Measurements from ENCODE around the gene FFAR3. TPM values are rescaled to one million over a fixed set of nuclear protein-coding genes. Genes with fewer than 3 reads are reported as not detected.

The FFAR3 gene
- total and polyA plus RNA-seq, 2 of the 13 experiments (the other 11 are each of a cell fraction or from before 2014, with no cell fraction given) = not detected

DNA sequence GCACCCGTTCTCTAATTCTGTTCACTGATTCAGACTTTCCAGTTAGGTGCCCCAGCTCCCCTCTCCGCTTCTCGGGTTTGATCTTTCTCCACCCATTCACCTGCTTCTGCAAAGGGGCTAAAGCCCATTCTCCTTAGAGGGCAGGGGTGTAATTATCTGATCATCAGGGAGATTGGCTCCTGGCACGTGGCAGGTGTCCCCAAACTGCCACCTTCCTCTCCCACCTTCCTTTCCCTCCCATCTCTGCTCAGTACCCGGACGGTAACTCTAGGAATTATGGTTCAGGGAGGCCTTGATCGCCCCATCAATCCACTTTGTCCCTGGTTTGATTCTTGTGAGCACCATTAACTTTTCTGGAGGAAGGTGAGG is 10.3 kb upstream of the FFAR3 start (continued):
- TF ChIP-seq, protein P1, sequence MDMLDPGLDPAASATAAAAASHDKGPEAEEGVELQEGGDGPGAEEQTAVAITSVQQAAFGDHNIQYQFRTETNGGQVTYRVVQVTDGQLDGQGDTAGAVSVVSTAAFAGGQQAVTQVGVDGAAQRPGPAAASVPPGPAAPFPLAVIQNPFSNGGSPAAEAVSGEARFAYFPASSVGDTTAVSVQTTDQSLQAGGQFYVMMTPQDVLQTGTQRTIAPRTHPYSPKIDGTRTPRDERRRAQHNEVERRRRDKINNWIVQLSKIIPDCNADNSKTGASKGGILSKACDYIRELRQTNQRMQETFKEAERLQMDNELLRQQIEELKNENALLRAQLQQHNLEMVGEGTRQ (IDR thresholded peaks at IDR 0.05; ENCODE audit: low read depth, low read length) = no peak
- TF ChIP-seq, protein P1 (CRISPR knock-in tag; IDR thresholded peaks at IDR 0.05; ENCODE audit: borderline replicate concordance) = no peak
- TF ChIP-seq PAX8 (CRISPR knock-in tag; IDR thresholded peaks at IDR 0.05; ENCODE audit: borderline replicate concordance) = no peak
- no peak for TF ChIP-seq ZSCAN25 (CRISPR knock-in tag; IDR thresholded peaks at IDR 0.05)
- no peak for TF ChIP-seq FOXM1 (CRISPR knock-in tag; IDR thresholded peaks at IDR 0.05)
- no peak for TF ChIP-seq PHB2 (IDR thresholded peaks at IDR 0.05; ENCODE audit: partially characterized antibody)

DNA sequence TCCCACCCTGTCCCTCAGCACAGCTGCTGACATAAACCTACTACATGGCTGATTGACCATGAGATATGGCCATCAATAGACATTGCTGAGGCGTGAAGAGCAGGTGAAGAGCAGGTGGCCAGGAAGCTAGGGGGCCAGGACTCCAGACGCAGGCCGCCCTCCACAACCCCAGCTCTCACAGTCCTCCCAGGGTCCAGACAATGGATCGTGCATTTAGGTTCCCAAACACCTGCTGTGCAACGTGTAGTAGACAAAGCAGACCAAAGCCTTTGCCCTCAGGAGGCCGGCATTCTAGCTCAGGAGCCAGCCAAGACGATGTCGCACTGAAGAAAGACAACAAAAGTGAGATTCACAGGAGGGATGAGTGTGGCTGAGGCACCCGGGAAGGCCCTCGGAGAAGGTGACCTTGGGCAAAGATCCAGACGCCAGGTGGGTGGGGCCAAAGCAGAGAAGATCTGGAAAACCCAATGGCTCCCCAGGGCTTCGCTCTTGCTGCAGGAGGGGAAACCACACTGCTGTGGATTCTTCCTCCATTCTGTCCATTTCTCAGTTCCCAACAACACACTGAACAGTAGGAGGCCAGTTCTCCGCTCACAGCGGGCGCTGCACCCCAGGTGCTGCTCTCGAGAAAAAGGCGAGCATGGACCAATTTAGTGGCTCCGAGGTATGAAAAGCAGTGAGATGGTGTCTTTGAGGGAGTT is 9.2 kb upstream of the FFAR3 start:
- ATAC-seq (no peak), FAIRE-seq (no peak), DNase-seq (ENCODE audit: low spot score) (no peak)
- intact Hi-C loops (cut with micrococcal nuclease; ENCODE audit: unreplicated experiment) = no loop called here
- Histone ChIP-seq H2AFZ (ENCODE audit: low read length) (no peak overlapping the region), H3K36me3 (replicated peaks in 1 of 2; ENCODE audit: control insufficient read depth in 1 of 2, insufficient read depth in 2 of 2, low read length in 2 of 2) (no peaks in the 10 kb centered on the region), H3K79me2 (ENCODE audit: insufficient read depth, low read length) (no peaks in the 10 kb centered on the region), H3K9me3 (ENCODE audit: low read length) (no peaks in the 10 kb centered on the region), H3K4me3 (replicated peaks in 1 of 3; ENCODE audit: insufficient read depth in 1 of 3, low read depth in 2 of 3, low read length in 3 of 3) (no peak overlapping the region), H3K4me1 (ENCODE audit: insufficient read depth, low read length) (peaks cover 53% of the 10 kb centered on the region), H4K20me1 (ENCODE audit: insufficient read depth, low read length) (no peaks in the 10 kb centered on the region), H3K4me2 (ENCODE audit: low read depth, low read length) (no peak overlapping the region), H3K27me3 (ENCODE audit: control insufficient read depth in 1 of 2, insufficient read depth in 2 of 2, low read length in 2 of 2) (0 out of 5 replicates have a peak, but pooled peaks cover 0 to 1% of the 10 kb centered on the region in 2 experiments), H3K27ac (ENCODE audit: extremely low read length, insufficient read depth, low read length) (no peak overlapping the region), H3K9ac (ENCODE audit: insufficient read depth, low read depth, low read length) (no peak overlapping the region)
- TF ChIP-seq, protein P1 (IDR thresholded peaks at IDR 0.05; ENCODE audit: low read depth, low read length) = no peak
- TF ChIP-seq, protein P1 (CRISPR knock-in tag; IDR thresholded peaks at IDR 0.05; ENCODE audit: borderline replicate concordance) = no peak
- TF ChIP-seq, protein P2, sequence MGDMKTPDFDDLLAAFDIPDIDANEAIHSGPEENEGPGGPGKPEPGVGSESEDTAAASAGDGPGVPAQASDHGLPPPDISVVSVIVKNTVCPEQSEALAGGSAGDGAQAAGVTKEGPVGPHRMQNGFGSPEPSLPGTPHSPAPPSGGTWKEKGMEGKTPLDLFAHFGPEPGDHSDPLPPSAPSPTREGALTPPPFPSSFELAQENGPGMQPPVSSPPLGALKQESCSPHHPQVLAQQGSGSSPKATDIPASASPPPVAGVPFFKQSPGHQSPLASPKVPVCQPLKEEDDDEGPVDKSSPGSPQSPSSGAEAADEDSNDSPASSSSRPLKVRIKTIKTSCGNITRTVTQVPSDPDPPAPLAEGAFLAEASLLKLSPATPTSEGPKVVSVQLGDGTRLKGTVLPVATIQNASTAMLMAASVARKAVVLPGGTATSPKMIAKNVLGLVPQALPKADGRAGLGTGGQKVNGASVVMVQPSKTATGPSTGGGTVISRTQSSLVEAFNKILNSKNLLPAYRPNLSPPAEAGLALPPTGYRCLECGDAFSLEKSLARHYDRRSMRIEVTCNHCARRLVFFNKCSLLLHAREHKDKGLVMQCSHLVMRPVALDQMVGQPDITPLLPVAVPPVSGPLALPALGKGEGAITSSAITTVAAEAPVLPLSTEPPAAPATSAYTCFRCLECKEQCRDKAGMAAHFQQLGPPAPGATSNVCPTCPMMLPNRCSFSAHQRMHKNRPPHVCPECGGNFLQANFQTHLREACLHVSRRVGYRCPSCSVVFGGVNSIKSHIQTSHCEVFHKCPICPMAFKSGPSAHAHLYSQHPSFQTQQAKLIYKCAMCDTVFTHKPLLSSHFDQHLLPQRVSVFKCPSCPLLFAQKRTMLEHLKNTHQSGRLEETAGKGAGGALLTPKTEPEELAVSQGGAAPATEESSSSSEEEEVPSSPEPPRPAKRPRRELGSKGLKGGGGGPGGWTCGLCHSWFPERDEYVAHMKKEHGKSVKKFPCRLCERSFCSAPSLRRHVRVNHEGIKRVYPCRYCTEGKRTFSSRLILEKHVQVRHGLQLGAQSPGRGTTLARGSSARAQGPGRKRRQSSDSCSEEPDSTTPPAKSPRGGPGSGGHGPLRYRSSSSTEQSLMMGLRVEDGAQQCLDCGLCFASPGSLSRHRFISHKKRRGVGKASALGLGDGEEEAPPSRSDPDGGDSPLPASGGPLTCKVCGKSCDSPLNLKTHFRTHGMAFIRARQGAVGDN (CRISPR knock-in tag; IDR thresholded peaks at IDR 0.05) = peak; percentile 25
- BruUV-seq (replicated peaks) = no TSS peak
- in situ Hi-C loops (cut with HindIII; ENCODE audit: extremely low pct_ligation_motif_present, low pct_unique_long_range_greater_than_20kb) = no loop called here
- 61% methylated on average over 18 of the region's 18 CpGs for WGBS (ENCODE audit: low lambda C conversion rate)
- CTCF ChIA-PET (ENCODE audit: low intra/inter-chr PET ratio, low total read pairs) = no interaction called here
- POLR2A ChIA-PET = no interaction called here
